GM23338 (cell line): ENCODE data around the gene RSPH4A. TPM values are rescaled to one million over a fixed set of nuclear protein-coding genes. Genes with fewer than 3 reads are reported as not detected.
A peak's percentile ranks its signal among the peaks of the same experiment; 100 is the strongest.

Experiments used
- ATAC-seq: fragments of 200-7000 bp; cut with Tn5 transposase; 3 replicates; pipeline ENCODE4 v1.9.1; 2020
- DNase-seq: peaks from one replicate; pipeline ENCODE4 v3.0.0-alpha.2; 2015; ENCODE audit warnings: low spot score
- H2AFZ ChIP-seq: fragments of 200-600 bp; sonication (generic); 2 replicates; pipeline ENCODE4 v1.8.0; 2016; ENCODE audit warnings: antibody characterized with exemption, mild to moderate bottlenecking, moderate library complexity
- H3F3A ChIP-seq: fragments of 200-600 bp; sonication (generic); replicated peaks from 2 replicates; pipeline ENCODE4 v1.8.0; 2017; ENCODE audit warnings: antibody characterized with exemption, mixed run types, low read depth
- H3K27ac ChIP-seq: fragments of 200-600 bp; sonication (generic); 2 replicates; pipeline ENCODE4 v1.6.1; 2016; ENCODE audit warnings: low read depth
- H3K27me3 ChIP-seq: fragments of 200-600 bp; sonication (generic); 2 replicates; pipeline ENCODE4 v1.8.0; 2016; ENCODE audit warnings: mild to moderate bottlenecking, mixed run types, moderate library complexity; ENCODE audit not compliant: insufficient read depth
- H3K36me3 ChIP-seq: fragments of 200-600 bp; sonication (generic); 2 replicates; pipeline ENCODE4 v1.8.0; 2016; ENCODE audit warnings: mild to moderate bottlenecking; ENCODE audit not compliant: insufficient read depth
- H3K4me1 ChIP-seq: fragments of 200-600 bp; sonication (generic); 2 replicates; pipeline ENCODE4 v1.8.0; 2016; ENCODE audit warnings: mild to moderate bottlenecking, moderate library complexity; ENCODE audit not compliant: insufficient read depth
- H3K4me2 ChIP-seq: fragments of 200-600 bp; sonication (generic); 2 replicates; pipeline ENCODE4 v1.7.1; 2017; ENCODE audit warnings: mixed run types
- H3K4me3 ChIP-seq: fragments of 200-600 bp; sonication (generic); 2 replicates; pipeline ENCODE4 v1.6.1; 2016; ENCODE audit warnings: mixed run types
- H3K79me2 ChIP-seq: fragments of 200-600 bp; sonication (generic); replicated peaks from 2 replicates; pipeline ENCODE4 v1.8.0; 2017; ENCODE audit warnings: mild to moderate bottlenecking; ENCODE audit not compliant: insufficient read depth
- H3K9me2 ChIP-seq: fragments of 200-600 bp; sonication (generic); 2 replicates; pipeline ENCODE4 v1.8.0; 2017; ENCODE audit not compliant: insufficient read depth
- H4K20me1 ChIP-seq: fragments of 200-600 bp; sonication (generic); replicated peaks from 2 replicates; pipeline ENCODE4 v1.8.0; 2017; ENCODE audit warnings: mild to moderate bottlenecking; ENCODE audit not compliant: insufficient read depth
- H3K27ac Mint-ChIP-seq: 2 replicates; pipeline ENCODE4 v1.8.0; 2020; ENCODE audit warnings: inconsistent platforms, mild to moderate bottlenecking, moderate library complexity, mixed read lengths
- H3K27me3 Mint-ChIP-seq: 3 replicates; pipeline ENCODE4 v1.8.0; 2022; ENCODE audit warnings: low read depth, mild to moderate bottlenecking, moderate library complexity, mixed read lengths, inconsistent platforms; ENCODE audit not compliant: insufficient read depth, poor library complexity
- H3K36me3 Mint-ChIP-seq: 3 replicates; pipeline ENCODE4 v1.8.0; 2021; ENCODE audit warnings: low read depth, mild to moderate bottlenecking, inconsistent platforms, moderate library complexity, mixed read lengths
- H3K4me1 Mint-ChIP-seq: 3 replicates; pipeline ENCODE4 v1.8.0; 2020; ENCODE audit warnings: mild to moderate bottlenecking, inconsistent platforms, mixed read lengths
- H3K4me3 Mint-ChIP-seq: 3 replicates; pipeline ENCODE4 v1.8.0; 2021; ENCODE audit warnings: moderate library complexity, mild to moderate bottlenecking, inconsistent platforms, mixed read lengths
- H3K9me3 Mint-ChIP-seq: 3 replicates; pipeline ENCODE4 v1.8.0; 2020; ENCODE audit warnings: moderate library complexity, mild to moderate bottlenecking, inconsistent platforms, mixed read lengths
- CREB1 ChIP-seq: fragments of 250-450 bp; sonication (Bioruptor Pico); IDR thresholded peaks from 2 replicates; pipeline ENCODE4 v1.5.0; 2020; ENCODE audit warnings: low read depth, mild to moderate bottlenecking, moderate library complexity
- CTCF ChIP-seq, 2 experiments: fragments of 200-600 bp in 1 of 2; sonication (generic) in 1 of 2; conservative IDR thresholded peaks; 2 replicates each; pipeline versions ENCODE4 v1.5.1 to v1.6.1; 2016 to 2017; ENCODE audit warnings: antibody characterized with exemption in 2 of 2, low read depth in 2 of 2, mild to moderate bottlenecking in 2 of 2, moderate library complexity in 1 of 2
- ETS1 ChIP-seq: IDR thresholded peaks from 2 replicates; pipeline ENCODE4 v1.6.1; 2016; ENCODE audit warnings: antibody characterized with exemption
- EZH2 ChIP-seq: fragments of 200-600 bp; sonication (generic); IDR thresholded peaks from one replicate; pipeline ENCODE4 v1.8.0; 2017; ENCODE audit warnings: antibody characterized with exemption, mild to moderate bottlenecking, low read depth; ENCODE audit not compliant: unreplicated experiment
- EZH2phosphoT487 ChIP-seq: fragments of 200-600 bp; sonication (generic); IDR thresholded peaks from one replicate; pipeline ENCODE4 v1.8.1; 2018; ENCODE audit warnings: antibody characterized with exemption; ENCODE audit not compliant: unreplicated experiment
- JUNB ChIP-seq: IDR thresholded peaks from one replicate; pipeline ENCODE4 v1.6.1; 2016; ENCODE audit warnings: antibody characterized with exemption; ENCODE audit not compliant: unreplicated experiment
- POLR2AphosphoS5 ChIP-seq: IDR thresholded peaks from 2 replicates; pipeline ENCODE4 v1.6.1; 2016; ENCODE audit warnings: antibody characterized with exemption, low read depth
- ZNF114 ChIP-seq: fragments of 250-450 bp; sonication (Bioruptor Pico); IDR thresholded peaks from 2 replicates; pipeline ENCODE4 v1.5.0; 2020; ENCODE audit warnings: mild to moderate bottlenecking, moderate library complexity
- polyA plus RNA-seq: library from polyadenylated mRNA; unstranded; fragments of >200 nt; fragmentation: Nextera tagmentation; extraction: Ambion mirVana; gene quantifications from 2 replicates; pipeline ENCODE4 v1.2.1, GENCODE V29; 2016
- total RNA-seq: library from RNA; depleted of rRNA; stranded (reverse); fragments of >200 nt; shearing (Covaris generic); gene quantifications from 2 replicates; pipeline ENCODE4 v1.2.3, GENCODE V29; 2014
- TF ChIP-seq, protein P1 (sequence below): IDR thresholded peaks from one replicate; pipeline ENCODE4 v1.6.1; 2018; ENCODE audit warnings: antibody characterized with exemption; ENCODE audit not compliant: unreplicated experiment

The RSPH4A gene
- total and polyA plus RNA-seq, 2 experiments from 2014 or later: 0.52 to 1.0 TPM

DNA sequence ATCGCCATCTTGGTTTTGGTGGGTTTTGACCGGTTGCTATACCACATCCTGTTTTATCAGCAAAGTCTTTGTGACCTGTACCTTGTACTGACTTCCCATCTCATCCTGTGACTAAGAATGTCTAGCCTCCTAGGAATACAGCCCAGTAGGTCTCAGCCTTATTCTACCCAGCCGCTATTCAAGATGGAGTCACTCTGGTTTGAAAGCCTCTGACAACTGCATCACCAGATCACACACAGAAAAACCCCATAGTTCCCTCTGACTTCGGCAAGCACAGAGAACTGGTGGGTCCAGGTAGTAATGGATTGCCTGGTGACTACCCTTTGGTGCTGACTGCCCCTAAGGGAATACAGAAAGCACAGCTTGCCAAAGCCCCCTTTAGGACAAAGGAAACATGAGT is 10.3 kb upstream of the RSPH4A start:
- Histone ChIP-seq H3K79me2 (no peaks in the 10 kb centered on the region), H3K27me3 (no peaks in the 10 kb centered on the region), H3F3A (no peaks in the 10 kb centered on the region), H3K9me2 (no peaks in the 10 kb centered on the region), H3K4me3 (no peak overlapping the region), H3K36me3 (no peaks in the 10 kb centered on the region), H3K4me2 (no peak overlapping the region), H4K20me1 (no peaks in the 10 kb centered on the region), H2AFZ (no peak overlapping the region), H3K4me1 (0 out of 2 replicates have a peak, but pooled peaks cover 3% of the 10 kb centered on the region), H3K27ac (no peak overlapping the region)
- DNase-seq: no peak
- TF ChIP-seq ETS1 (no peak), EZH2 (no peak), POLR2AphosphoS5 (no peak), JUNB (no peak), CTCF (conservative IDR thresholded peaks at IDR 0.05; ENCODE audit: low read depth in 2 of 2) (no peak)
- TF ChIP-seq, protein P1, sequence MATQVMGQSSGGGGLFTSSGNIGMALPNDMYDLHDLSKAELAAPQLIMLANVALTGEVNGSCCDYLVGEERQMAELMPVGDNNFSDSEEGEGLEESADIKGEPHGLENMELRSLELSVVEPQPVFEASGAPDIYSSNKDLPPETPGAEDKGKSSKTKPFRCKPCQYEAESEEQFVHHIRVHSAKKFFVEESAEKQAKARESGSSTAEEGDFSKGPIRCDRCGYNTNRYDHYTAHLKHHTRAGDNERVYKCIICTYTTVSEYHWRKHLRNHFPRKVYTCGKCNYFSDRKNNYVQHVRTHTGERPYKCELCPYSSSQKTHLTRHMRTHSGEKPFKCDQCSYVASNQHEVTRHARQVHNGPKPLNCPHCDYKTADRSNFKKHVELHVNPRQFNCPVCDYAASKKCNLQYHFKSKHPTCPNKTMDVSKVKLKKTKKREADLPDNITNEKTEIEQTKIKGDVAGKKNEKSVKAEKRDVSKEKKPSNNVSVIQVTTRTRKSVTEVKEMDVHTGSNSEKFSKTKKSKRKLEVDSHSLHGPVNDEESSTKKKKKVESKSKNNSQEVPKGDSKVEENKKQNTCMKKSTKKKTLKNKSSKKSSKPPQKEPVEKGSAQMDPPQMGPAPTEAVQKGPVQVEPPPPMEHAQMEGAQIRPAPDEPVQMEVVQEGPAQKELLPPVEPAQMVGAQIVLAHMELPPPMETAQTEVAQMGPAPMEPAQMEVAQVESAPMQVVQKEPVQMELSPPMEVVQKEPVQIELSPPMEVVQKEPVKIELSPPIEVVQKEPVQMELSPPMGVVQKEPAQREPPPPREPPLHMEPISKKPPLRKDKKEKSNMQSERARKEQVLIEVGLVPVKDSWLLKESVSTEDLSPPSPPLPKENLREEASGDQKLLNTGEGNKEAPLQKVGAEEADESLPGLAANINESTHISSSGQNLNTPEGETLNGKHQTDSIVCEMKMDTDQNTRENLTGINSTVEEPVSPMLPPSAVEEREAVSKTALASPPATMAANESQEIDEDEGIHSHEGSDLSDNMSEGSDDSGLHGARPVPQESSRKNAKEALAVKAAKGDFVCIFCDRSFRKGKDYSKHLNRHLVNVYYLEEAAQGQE: no peak
- Mint-ChIP-seq H3K27me3 (peaks cover 3% of the 10 kb centered on the region), H3K4me1 (peaks cover 2% of the 10 kb centered on the region), H3K36me3 (peaks cover 18% of the 10 kb centered on the region), H3K27ac (no peak overlapping the region), H3K4me3 (no peak overlapping the region), H3K9me3 (peaks cover 13% of the 10 kb centered on the region)
- ATAC-seq: no peak

DNA sequence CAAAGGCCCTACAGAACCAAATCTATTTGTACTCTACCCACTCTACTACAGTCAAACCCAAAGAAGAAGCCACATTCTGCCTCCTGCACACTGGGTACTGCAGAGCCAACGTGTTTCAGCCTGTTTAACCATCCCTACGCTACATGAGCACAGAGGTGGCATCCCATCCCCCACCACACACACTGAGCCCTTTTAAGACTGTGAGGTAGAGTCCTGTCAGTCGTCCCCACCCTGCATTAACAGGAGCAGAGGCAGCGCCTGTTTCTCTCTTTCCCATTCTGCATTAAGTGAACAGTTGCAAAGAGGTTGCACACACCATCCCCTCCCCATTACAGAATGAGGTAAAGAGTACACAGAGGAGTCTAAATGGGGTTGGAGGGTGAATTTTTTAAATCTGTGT is 5.2 kb upstream of the RSPH4A start:
- Histone ChIP-seq H3K4me3 (no peak overlapping the region), H3K79me2 (no peaks in the 10 kb centered on the region), H4K20me1 (no peaks in the 10 kb centered on the region), H3F3A (no peaks in the 10 kb centered on the region), H3K27ac (no peak overlapping the region), H2AFZ (peak overlapping the region; percentile 20; the same call in 1 of the 2 replicates), H3K4me2 (no peak overlapping the region), H3K27me3 (no peaks in the 10 kb centered on the region), H3K36me3 (no peaks in the 10 kb centered on the region), H3K4me1 (peaks cover 8% of the 10 kb centered on the region; the same call in 1 of the 2 replicates), H3K9me2 (no peaks in the 10 kb centered on the region)
- ATAC-seq: peak; percentile 64
- no peak overlapping the region for H3K4me3 Mint-ChIP-seq
- DNase-seq: peak; percentile 9
- peaks cover 13% of the 10 kb centered on the region for H3K4me1 Mint-ChIP-seq
- H3K27me3 Mint-ChIP-seq: peaks cover 8% of the 10 kb centered on the region
- H3K27ac Mint-ChIP-seq: peak overlapping the region; percentile 51; the same call in 1 of the 2 replicates
- H3K36me3 Mint-ChIP-seq: no peaks in the 10 kb centered on the region
- H3K9me3 Mint-ChIP-seq: no peaks in the 10 kb centered on the region; the same call in 2 of the 3 replicates
- TF ChIP-seq CTCF (conservative IDR thresholded peaks at IDR 0.05; ENCODE audit: low read depth in 2 of 2) (no peak), CREB1 (CRISPR knock-in tag) (no peak), EZH2 (no peak), ETS1 (no peak), ZNF114 (CRISPR knock-in tag) (no peak), EZH2phosphoT487 (no peak)
